HS-27A (cell line): ENCODE measurements around the gene CAPZB.

Experiments used
- DNase-seq: peaks from one replicate; pipeline ENCODE4 v3.0.0-alpha.2; 2012; ENCODE audit warnings: low read depth, missing footprints

CAPZB gene

DNA sequence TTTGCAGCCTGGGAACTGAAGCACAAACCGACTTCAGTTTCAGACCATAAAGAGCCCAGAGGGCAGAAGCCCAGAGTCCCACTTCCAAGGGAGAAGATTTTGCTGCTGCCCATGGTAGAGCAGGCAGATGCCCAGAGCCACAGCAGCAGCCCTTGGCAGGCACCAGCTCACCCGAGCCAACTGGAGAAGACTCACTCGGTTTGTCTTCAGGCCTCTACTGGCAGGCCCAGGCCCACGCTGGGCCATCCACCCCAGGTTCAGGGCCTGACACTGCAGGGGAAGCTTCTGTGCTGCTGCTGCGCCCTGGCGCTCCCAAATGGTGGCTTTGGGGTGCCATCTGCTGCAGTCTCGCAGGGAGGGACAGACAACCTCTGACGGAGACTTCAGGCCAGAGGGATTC lies 139.9 kb downstream of the CAPZB start:
- DNase-seq, result no peak

DNA sequence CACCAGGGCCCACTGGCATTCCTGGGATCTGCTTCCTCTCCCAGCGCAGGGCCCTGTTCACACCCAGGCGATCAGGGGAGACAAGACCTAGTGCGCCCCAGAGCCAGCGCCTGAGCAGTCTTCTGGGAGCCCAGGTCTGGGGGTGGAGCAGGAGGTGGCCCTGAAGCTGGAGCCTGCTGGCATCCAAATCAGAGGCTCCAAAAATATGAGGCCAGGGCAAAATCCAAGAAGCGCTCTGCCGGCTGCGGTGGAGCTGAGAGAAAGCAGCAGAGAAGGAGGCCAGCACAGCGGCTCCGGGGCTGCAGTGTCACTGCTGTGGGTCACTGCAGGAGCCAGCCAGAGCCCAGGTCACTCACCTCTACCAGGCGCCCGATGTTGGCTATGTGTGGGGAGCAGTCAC lies 140.5 kb downstream of the CAPZB start:
- no peak for DNase-seq

DNA sequence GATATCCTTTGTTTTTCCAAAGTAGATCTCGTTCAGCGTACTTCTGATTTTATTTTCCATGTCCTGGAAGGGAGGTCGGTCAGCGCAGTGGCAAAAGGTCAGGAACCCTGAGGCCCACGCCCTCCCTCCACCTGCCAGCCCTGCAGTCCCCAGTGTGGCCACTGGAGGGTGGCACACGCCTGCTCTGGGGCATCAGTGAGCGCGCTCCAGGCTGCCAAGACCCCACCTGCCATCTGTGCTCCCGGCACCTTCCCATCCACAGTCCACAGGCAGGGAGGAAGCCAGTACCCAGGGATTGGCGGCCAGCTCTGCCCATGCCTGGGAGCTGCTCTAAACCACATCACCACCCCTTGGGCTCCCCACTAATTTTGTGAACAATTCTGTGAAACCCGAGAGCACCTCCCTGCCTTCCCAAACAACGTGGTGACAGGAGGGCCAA lies 140.9 kb downstream of the CAPZB start:
- no peak for DNase-seq

DNA sequence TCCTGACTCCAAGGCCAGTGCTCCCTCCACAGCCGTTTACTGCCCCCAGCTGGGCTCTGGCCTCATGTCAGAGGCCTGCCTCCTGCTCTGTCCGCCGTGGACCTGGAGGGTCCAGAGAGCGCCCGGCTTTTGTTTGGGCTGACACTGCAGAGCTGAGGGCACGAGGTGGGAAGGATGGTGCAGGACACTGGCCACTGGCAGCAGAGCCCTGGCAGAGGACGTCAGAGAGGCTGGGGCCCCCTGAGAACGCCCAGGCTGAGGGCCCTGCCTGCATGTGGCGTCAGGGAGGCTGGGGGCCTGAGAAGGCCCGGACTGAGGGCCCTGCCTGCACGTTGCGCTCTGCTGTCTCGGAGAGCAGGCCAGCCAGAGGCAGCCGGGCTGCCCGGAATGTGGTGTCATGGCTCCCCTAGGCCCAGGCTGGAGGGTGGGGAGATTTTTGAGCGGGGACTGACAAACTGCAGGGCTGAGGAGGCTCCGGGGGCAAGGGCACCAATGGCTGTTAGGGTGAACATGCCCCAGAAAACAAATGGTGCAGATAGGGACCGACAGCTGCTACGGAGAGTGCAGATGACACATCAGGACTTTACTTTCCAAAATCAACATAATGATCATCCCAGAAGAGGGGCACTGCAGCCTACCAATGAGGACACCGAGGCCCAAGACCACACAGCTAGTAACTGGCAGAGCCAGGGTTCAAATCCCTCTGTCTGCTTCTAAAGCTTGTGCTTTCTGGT lies 141.6 kb downstream of the CAPZB start:
- no peak for DNase-seq

DNA sequence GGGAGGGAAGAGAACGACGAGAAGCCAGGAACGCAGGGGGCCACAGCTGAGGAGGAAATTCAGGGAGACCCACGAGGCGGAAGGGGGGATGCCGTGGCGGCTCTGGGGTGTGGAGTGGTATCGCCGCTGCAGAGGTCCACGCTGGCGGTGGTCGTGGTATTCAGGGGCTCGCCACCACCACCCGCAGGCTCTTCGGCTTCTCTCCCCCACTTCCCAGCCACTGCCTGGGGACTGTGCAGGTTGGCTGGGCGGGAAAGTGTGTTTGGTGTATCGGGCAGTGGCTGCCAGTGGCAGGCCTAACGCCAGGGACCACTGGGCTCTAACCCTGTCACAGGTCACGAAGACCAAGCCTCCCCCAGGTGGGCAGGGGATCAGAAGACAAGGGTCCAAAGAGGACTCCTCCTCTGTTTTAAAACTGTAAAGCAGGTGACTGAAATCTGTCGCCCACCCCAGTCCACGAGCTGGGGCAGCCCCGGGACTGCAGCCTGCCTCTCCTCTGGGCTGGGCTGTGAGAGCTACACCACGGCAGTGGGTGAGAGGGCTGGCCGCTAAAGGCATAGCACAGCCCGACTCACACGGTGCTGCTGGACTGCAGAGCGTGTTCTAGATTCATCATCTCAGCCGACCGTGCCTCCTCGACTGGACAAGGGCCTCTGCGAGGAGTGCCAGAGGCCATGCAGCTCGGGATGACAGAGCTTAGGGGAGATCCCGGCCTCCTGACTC lies 142.3 kb downstream of the CAPZB start:
- DNase-seq, result no peak

DNA sequence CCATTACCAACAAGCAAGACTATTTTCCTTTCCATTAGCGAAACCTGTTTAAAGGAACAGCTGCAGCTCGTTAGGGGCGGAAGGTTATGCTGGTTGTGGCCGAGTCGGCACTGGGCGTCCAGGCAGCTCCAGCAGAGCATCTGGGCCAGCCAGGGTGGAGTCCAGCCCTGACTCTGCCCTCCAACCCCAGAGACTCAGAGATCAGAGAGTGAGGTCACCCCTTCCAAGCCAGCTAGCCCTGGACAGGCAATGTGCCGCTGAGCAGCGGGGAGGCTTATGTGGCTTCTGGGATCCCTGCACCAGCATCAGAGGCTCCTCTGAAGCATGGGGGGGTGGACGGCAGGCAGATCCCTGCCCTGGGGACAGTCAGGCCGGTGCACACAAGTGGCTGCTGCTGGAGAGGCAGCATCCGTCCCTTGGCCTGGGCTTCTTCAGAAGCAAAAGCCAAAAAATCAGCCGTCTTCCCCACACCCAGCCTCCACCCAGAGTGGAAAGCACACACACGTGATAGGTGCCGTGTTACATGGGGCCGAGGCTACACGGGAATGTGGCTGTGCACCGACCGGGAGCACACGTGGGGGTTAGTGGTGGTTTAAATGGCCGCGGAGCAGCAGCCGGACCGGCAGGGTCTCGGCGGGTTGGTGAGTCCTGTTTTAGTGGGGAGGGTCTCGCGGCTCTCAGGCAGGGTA lies 143.1 kb downstream of the CAPZB start:
- no peak for DNase-seq

DNA sequence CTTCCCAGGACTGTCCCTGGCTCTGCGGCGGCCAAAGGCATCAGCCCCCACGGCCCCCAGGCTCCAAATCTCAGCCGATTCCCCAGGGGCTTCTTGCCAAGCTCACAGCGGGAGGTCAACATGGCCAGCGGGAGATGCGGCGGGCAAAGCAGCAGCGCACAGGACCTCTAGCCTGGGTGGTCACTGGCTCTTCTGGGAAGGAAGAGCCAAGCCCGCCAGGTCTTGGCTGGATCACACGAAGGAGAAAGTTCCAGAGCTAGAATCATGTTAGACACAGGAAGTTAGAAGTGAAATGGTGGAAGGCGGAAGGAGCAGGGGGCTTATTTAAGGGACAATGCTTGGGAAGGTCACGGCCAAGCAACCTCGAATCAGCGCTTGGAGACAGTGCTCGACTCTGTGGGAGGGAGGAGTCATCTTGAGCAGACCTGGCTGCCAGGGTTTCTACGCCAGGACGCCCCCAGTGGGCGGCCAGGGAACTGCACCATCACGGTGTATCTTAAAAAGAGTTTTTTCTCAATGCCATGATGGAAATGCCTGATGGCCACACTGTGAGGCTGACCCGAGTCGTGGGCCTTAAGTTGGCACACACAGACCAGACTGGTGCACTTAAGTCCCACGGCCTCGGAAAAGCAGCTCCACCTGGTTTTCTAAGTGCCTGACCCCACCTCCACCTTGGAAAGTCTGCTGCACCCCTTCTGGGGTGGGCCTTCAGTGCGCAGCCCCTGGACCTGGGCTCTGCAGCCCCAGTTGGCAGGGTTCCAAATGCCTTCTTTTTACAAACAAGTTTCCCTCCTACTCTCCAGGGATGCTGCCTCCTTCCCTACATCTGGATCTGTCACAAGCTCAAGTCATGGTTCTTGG lies 143.9 kb downstream of the CAPZB start:
- DNase-seq, result peak; percentile 17

DNA sequence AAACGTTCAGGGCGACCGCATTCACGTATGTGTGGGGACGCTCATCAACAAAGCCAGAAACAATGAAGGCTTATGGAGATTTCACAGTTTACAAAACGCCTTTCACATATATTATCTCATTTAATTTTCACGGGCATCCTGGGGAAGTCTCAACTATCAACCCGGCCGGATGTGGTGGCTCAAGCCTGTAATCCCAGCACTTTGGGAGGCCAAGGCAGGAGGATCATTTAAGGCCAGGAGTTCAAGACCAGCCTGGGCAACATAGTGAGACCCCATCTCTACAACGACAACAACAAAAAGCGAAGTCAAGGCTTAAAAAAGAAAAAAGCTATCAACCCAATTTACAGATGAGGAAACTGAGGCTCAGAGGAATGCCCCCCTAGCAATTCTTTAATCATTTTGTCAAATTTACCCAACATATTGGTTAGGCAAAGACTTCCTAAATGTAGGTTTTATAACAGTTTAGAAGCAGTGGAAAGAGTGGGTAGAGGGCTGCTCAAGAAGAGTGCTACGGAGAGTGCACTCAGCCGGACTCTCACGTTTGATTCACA lies 144.9 kb downstream of the CAPZB start:
- DNase-seq, result no peak

DNA sequence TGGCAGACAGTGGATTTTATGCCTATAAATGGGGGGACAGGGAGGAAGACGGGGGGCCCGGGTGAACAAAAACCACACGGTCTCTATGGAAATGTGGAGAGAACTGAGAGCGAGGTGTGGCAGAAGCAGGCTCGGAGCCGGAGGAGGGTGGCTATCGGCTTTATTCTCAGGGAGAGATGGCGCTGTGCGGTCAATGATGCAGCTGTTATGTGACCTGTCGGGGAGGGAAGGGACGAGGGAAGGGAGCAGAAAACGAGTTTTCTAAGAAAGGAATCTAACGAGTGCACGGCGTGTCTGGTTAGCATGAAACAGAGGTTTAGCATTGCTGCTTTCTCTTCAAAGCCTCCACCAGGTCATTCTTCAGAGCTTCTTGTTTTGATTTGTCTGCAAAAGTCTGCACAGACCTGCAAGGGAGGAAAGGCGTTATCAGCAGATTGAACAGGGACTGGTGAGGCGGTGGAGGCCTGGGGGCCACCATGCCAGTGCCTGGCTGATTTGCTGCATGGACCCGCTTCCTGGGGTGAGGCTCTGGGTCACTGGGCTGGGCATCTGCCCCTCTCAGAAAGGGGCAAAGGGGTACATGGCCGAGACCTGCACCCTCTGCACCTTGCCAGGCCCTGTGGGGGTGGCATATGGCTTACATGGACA lies 146.0 kb downstream of the CAPZB start:
- DNase-seq, result no peak

DNA sequence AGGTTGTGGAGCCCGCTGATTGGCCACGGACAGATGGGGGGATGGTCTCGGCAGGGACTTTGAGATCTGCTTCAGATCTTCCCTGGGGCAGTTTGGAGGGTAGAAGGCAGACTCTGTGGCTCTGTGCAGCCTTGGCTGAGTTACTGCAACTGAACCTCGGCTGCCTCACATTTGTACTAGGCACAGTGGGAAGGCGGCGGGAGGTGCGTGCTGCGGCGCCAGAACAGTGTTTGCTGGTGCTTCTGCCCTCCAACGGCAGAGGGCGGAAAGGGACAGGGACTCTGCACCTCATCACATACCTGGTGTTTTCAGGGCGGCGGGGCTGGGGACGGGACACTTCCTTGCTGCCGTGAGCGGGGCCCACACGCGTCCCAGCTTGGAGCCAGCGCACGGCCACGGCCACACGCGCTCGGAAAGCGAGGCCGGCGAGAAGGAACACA lies 147.0 kb downstream of the CAPZB start:
- no peak for DNase-seq

DNA sequence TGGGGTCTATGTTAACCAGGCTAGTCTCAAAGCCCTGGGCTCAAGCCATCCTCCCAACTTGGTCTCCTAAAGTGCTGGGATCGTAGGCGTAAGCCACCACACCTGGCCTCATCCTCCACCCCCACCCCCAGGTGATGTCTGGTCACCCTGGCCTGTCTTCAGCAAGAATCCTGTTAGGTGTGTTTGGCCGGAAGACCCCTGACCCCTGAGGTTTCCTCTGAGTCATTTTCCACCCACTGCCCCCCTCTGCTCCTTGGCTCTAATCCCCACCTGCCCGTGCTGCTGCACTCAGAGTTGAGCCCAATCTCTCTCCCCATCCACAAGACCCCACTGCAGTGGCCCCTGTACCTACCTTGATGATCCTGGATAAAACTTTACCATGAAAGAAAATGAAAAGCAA lies 148.1 kb downstream of the CAPZB start:
- no peak for DNase-seq

DNA sequence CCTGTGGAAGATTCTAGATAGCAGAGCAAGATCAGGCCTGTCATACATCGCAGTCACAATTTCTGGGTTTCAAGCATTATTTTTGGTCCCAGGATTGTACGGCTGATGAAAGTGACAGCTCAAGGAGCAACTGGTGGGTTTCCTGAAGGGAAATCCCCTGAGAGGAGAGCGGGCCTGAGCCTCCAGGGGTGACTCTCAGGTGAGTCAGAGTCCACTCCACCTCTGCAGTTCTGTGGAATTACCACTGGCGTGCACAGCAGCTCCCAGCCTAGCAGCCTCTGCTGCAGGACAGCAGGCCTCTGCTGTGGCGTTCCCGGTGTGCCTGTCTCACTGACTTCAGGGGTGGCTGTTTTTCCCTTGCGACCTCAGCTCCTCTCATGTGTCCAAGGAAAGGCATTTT lies 148.8 kb downstream of the CAPZB start:
- DNase-seq, result no peak

DNA sequence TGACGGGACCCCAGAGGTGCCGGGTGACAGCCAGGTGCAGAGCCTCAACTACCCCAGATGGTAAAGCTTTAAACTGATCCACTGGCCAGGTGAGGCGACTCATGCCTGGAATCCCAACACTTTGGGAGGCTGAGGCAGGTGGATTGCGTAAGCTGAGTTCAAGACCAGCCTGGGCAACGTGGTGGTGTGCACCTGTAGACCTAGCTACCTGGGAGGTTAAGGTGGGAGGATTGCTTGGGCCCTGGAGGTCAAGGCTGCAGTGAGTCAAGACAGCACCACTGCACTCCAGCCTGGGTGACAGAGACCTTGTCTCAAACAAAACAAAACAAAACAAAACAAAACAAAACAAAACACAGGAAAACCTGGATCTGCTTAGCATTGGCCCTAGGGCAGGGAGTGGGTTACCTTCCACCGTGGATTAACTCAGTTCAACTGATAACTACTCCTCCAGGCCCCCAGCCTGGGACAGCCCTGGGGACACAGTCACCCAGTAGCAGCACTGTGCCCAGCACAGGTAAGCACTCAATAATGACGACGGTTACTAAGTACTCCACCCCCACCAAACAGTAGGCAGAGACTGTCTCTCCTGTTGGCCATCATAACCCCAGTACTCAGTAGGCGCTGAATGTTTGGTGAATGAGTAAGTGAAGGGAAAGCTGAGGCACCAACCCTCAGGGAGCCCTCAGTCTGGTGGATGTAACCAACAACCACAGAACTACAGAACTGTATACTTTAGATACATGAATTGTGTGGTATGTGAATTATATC lies 151.6 kb downstream of the CAPZB start:
- DNase-seq, result no peak

DNA sequence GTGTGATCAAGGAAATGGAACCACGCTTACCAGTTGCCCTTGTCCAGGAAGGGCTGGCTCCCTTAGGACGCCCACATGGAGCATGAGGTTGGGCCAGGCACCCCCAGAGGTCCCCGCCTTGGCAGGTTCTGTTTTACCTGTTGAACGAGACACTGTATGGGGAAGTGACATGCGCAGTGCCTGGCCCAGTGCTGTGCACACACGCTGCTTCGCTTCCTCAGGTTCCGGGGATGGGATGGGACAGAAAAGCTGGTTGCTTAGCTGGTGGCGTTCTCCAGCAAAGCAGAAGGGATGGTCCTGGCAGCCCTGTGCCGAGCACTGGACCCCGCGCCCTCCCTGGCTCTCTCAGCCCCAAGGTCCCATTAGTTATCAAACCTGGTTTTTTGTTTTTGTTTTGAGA lies 152.5 kb downstream of the CAPZB start:
- no peak for DNase-seq

DNA sequence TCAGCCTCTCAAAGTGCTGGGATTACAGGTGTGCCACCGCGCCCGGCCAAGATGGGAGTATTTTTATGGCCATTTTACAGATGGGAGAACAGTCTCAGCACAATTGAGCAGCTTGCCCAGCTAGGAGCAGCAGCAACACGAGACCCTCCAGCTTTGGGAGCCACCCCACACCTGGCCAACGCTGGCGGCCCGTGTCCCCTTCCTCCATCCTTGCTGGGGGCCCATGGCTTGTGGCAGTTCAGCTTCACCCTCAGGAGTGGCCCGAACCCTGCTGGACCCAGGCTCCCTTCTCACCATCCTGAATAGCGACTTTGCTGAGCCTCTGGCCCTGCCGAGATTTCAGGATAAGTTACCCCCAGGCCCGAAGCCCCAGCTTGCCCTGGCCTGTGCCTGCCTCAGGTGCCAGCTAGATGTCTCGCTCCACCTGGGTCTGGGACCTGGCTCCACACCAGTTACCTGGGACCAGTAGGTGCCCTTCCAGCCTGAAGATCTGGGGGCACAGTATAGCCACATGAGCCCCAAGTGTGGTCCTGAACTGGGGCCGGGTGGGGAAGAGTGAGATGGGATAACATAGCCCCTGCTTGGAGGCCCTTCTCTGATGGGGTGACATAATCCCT lies 154.0 kb downstream of the CAPZB start:
- DNase-seq, result no peak

DNA sequence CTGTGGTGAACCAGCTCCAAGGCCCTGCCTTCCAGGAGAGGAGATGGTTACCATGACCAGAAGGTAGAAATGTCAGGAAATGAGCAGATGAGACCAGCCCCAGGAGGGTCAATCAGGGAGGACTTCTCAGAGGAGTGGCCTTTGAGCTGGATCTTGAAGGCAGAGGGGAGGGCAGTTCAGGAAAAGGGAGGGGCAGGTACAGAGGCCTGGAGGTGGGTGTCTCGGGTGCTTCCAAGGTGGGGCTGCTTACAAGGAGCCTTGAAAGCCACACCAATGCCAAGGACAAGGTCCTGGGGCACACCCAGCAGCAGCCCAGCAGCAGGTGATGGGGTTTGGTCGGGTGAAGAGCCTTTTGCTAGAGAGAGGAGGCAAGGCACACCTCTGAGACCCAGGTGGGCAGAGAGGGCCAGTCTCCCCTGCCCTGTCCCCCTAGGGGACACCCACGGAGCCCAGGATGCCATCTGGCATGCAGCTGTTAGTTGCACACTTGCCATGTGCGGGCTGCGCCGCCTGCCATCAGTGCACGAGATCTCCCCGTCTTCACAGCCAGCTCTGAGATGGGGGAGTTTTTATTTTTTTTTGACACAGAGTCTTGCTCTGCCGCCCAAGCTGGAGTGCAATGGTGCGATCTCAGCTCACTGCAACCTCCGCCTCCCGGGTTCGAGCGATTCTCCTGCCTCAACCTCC lies 154.7 kb downstream of the CAPZB start:
- DNase-seq, result no peak

DNA sequence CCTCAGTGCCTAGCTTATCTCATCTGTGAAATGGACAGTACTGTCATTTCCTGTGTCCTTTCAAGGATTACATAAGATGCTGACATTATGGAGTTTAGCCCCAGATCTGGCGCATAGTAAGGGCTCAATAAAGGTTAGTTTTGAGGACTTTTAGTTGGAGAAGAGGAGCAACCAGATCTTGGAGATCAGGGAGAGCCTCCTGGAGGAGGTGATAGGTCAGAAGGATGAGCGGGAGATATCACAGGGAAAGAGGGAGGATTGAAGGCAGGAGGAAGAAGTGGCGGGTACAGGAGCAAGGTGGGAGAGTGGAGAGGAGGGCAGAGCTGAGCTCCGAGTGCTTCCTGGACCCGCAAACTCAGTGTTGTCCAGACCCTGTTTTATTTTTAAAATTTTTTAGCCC lies 155.7 kb downstream of the CAPZB start:
- no peak for DNase-seq

DNA sequence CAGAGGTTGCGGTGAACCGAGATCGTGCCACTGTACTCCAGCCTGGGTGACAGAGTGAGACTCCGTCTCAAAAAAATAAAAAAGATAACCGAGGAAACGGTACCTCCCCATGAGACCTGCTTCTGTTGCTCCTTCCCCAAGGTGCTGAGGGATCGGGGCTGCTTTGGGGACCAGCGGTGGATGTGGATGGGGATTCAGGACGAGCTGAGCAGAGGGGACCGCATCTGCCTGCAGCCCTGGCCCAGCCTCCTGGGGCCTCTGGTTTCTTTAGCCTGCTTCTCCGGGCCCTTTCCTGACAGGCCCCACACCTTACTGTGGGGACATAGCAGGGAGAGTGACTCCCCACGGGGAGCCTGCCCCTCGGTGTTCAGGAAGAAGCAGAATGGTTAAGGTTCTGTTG lies 156.2 kb downstream of the CAPZB start:
- no peak for DNase-seq

DNA sequence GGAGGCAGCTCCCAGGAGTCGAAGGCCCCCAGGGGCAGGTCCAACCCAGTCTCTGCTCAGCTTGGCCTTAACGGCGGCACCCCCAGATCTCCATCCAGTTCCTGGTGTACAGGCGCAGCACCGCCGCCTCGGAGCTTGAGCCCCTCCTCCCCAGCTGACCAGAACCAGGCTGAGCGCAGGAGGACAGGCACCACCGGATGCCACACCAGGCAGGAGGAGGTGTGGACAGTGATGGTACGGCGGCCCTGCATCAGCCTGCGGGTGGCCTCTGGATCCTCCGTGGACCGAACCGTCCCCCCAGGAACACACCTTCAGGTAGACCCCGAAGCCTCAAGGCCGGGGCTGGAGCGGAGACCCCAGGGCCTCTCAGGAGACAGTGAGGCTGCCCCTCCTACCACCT lies 156.9 kb downstream of the CAPZB start:
- no peak for DNase-seq

DNA sequence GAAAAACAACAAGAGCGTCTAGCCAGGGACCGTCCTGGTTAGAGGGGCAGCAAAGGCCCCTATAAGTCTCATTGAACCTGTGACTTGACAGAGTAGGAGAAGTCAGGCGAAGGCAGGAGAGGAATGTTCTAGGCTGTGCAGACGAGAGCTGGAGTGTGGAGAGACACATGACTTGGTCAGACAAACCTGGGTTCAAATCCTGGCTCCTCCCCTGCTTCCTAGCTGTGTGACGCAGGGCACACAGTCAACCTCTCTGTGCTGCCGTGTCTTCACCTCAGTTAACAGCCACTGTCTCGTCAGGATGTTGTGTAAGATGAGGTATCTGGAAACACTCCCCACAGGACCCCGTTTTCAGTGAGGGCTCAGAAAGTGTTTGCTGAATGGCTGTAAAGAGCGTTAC lies 157.6 kb downstream of the CAPZB start:
- DNase-seq, result no peak
